H9 (cell line): Measurements from ENCODE around the gene SRSF2. TPM values are rescaled to one million over a fixed set of nuclear protein-coding genes. Genes with fewer than 3 reads are reported as not detected.

ENCODE experiments used
- DNase-seq: peaks from one replicate; pipeline ENCODE4 v3.0.0-alpha.2; 2017
- H2AFZ ChIP-seq: one replicate; pipeline ENCODE4 v1.6.1; 2013; ENCODE audit warnings: mild to moderate bottlenecking, low read length, control low read depth, moderate library complexity
- H2AK5ac ChIP-seq: 2 replicates; pipeline ENCODE4 v1.6.1; 2013; ENCODE audit warnings: low read length, control low read depth, mixed read lengths; ENCODE audit not compliant: insufficient read length
- H2BK120ac ChIP-seq: one replicate; pipeline ENCODE4 v1.6.1; 2013; ENCODE audit warnings: low read depth, mild to moderate bottlenecking, low read length, control low read depth, inconsistent platforms; ENCODE audit not compliant: poor library complexity, severe bottlenecking
- H2BK12ac ChIP-seq: 2 replicates; pipeline ENCODE4 v1.6.1; 2013; ENCODE audit warnings: low read length, control low read depth, mixed read lengths, low read depth; ENCODE audit not compliant: insufficient read length
- H2BK15ac ChIP-seq: 2 replicates; pipeline ENCODE4 v1.6.1; 2013; ENCODE audit warnings: low read depth, low read length, control low read depth
- H2BK20ac ChIP-seq: one replicate; pipeline ENCODE4 v1.6.1; 2013; ENCODE audit warnings: low read depth, mild to moderate bottlenecking, low read length, control low read depth, inconsistent platforms; ENCODE audit not compliant: poor library complexity, severe bottlenecking
- H2BK5ac ChIP-seq: 2 replicates; pipeline ENCODE4 v1.6.1; 2013; ENCODE audit warnings: low read length, control low read depth, mixed read lengths; ENCODE audit not compliant: insufficient read length
- H3K14ac ChIP-seq: 2 replicates; pipeline ENCODE4 v1.6.1; 2013; ENCODE audit warnings: low read length, control low read depth; ENCODE audit not compliant: insufficient read depth
- H3K18ac ChIP-seq: 2 replicates; pipeline ENCODE4 v1.6.1; 2013; ENCODE audit warnings: low read depth, mild to moderate bottlenecking, mixed read lengths, low read length, control low read depth; ENCODE audit not compliant: insufficient read length
- H3K23ac ChIP-seq: 2 replicates; pipeline ENCODE4 v1.6.1; 2013; ENCODE audit warnings: low read length, control low read depth, mixed read lengths, low read depth; ENCODE audit not compliant: insufficient read length
- H3K23me2 ChIP-seq: 2 replicates; pipeline ENCODE4 v1.6.1; 2013; ENCODE audit warnings: low read depth, mild to moderate bottlenecking, mixed read lengths, low read length, control low read depth; ENCODE audit not compliant: insufficient read length, poor library complexity, severe bottlenecking
- H3K27ac ChIP-seq: 2 replicates; pipeline ENCODE4 v1.5.1; 2013; ENCODE audit warnings: low read length, control low read depth, mixed read lengths, low read depth; ENCODE audit not compliant: insufficient read length
- H3K27me3 ChIP-seq: 2 replicates; pipeline ENCODE4 v1.6.1; 2013; ENCODE audit warnings: low read length, control low read depth, inconsistent platforms; ENCODE audit not compliant: insufficient read depth
- H3K4ac ChIP-seq: 2 replicates; pipeline ENCODE4 v1.6.1; 2013; ENCODE audit warnings: low read depth, mild to moderate bottlenecking, control low read depth, inconsistent platforms, low read length, moderate library complexity
- H3K4me1 ChIP-seq: 2 replicates; pipeline ENCODE4 v1.6.1; 2013; ENCODE audit warnings: low read length, control low read depth, inconsistent platforms; ENCODE audit not compliant: insufficient read depth
- H3K4me2 ChIP-seq: 2 replicates; pipeline ENCODE4 v1.6.1; 2013; ENCODE audit warnings: low read length, control low read depth, mixed read lengths; ENCODE audit not compliant: insufficient read length, insufficient read depth
- H3K56ac ChIP-seq: 2 replicates; pipeline ENCODE4 v1.6.1; 2013; ENCODE audit warnings: low read depth, mild to moderate bottlenecking, mixed read lengths, low read length, control low read depth; ENCODE audit not compliant: insufficient read length
- H3K79me1 ChIP-seq: 2 replicates; pipeline ENCODE4 v1.6.1; 2013; ENCODE audit warnings: low read depth, mild to moderate bottlenecking, moderate library complexity, low read length, control low read depth, inconsistent platforms; ENCODE audit not compliant: insufficient read depth, poor library complexity, severe bottlenecking
- H3K79me2 ChIP-seq: 2 replicates; pipeline ENCODE4 v1.6.1; 2013; ENCODE audit warnings: low read length, control low read depth, inconsistent platforms; ENCODE audit not compliant: insufficient read depth
- H3K9ac ChIP-seq: 2 replicates; pipeline ENCODE4 v1.6.1; 2013; ENCODE audit warnings: low read length, control low read depth, mixed read lengths; ENCODE audit not compliant: insufficient read length; ENCODE audit errors: extremely low read depth
- H3K9me3 ChIP-seq: one replicate; pipeline ENCODE4 v1.6.1; 2013; ENCODE audit warnings: low read depth, low read length, inconsistent platforms; ENCODE audit not compliant: control insufficient read depth
- H3T11ph ChIP-seq: one replicate; pipeline ENCODE4 v1.6.1; 2013; ENCODE audit warnings: mild to moderate bottlenecking, low read length, control low read depth, inconsistent platforms
- H4K20me1 ChIP-seq: one replicate; pipeline ENCODE4 v1.6.1; 2013; ENCODE audit not compliant: control insufficient read depth, insufficient read length, insufficient read depth
- H4K5ac ChIP-seq: 2 replicates; pipeline ENCODE4 v1.6.1; 2013; ENCODE audit warnings: low read depth, mild to moderate bottlenecking, mixed read lengths, low read length, control low read depth; ENCODE audit not compliant: insufficient read length
- H4K8ac ChIP-seq: replicated peaks from 2 replicates; pipeline ENCODE4 v1.6.1; 2013; ENCODE audit warnings: low read length, control low read depth, mixed read lengths, low read depth; ENCODE audit not compliant: insufficient read length
- H4K91ac ChIP-seq: 2 replicates; pipeline ENCODE4 v1.6.1; 2013; ENCODE audit warnings: low read depth, mild to moderate bottlenecking, moderate library complexity, mixed read lengths, low read length, control low read depth; ENCODE audit not compliant: insufficient read length
- H3K27ac Mint-ChIP-seq, 3 experiments: 2 replicates in 2 of 3; 3 replicates in 1 of 3; pipeline ENCODE4 v1.8.0; 2020 to 2021; ENCODE audit warnings: mixed read lengths in 3 of 3, mild to moderate bottlenecking in 1 of 3, moderate library complexity in 1 of 3
- H3K27me3 Mint-ChIP-seq: 2 replicates; pipeline ENCODE4 v1.8.0; 2021; ENCODE audit warnings: low read depth, mild to moderate bottlenecking, moderate library complexity, mixed read lengths
- H3K36me3 Mint-ChIP-seq, 3 experiments: 2 replicates in 2 of 3; 3 replicates in 1 of 3; pipeline ENCODE4 v1.8.0; 2020 to 2021; ENCODE audit warnings: low read depth in 3 of 3, mixed read lengths in 3 of 3; ENCODE audit not compliant: insufficient read depth in 1 of 3
- H3K4me1 Mint-ChIP-seq, 2 experiments: 2 replicates each; pipeline ENCODE4 v1.8.0; 2020; ENCODE audit warnings: mixed read lengths in 2 of 2
- H3K4me3 Mint-ChIP-seq, 2 experiments: 2 replicates in 1 of 2; 3 replicates in 1 of 2; pipeline ENCODE4 v1.8.0; 2020 to 2021; ENCODE audit warnings: mild to moderate bottlenecking in 2 of 2, mixed read lengths in 2 of 2, moderate library complexity in 1 of 2
- H3K9me3 Mint-ChIP-seq, 2 experiments: 2 replicates in 1 of 2; 3 replicates in 1 of 2; pipeline ENCODE4 v1.8.0; 2020; ENCODE audit warnings: mild to moderate bottlenecking in 2 of 2, mixed read lengths in 2 of 2, moderate library complexity in 1 of 2
- WGBS: extraction: QIAGEN DNeasy Blood & Tissue Kit; methylation state at CpG from one replicate; pipeline ENCODE4 v1.1.7; 2013; ENCODE audit warnings: missing lambda C conversion rate, low lambda C conversion rate, mixed read lengths; ENCODE audit not compliant: insufficient read length; ENCODE audit errors: extremely low coverage; 5-methylcytosine and 5-hydroxymethylcytosine counted together
- total RNA-seq: library from RNA; stranded (reverse); gene quantifications from 2 replicates; pipeline ENCODE4 v1.2.1, GENCODE V29; 2021
- TF ChIP-seq, protein P1 (sequence below): fragments of 200-600 bp; sonication (generic); conservative IDR thresholded peaks from 3 replicates; pipeline ENCODE4 v1.8.0; 2021; ENCODE audit warnings: antibody characterized with exemption, mild to moderate bottlenecking

The SRSF2 gene
- total RNA-seq, 1 experiment from 2014 or later = 578 TPM

DNA sequence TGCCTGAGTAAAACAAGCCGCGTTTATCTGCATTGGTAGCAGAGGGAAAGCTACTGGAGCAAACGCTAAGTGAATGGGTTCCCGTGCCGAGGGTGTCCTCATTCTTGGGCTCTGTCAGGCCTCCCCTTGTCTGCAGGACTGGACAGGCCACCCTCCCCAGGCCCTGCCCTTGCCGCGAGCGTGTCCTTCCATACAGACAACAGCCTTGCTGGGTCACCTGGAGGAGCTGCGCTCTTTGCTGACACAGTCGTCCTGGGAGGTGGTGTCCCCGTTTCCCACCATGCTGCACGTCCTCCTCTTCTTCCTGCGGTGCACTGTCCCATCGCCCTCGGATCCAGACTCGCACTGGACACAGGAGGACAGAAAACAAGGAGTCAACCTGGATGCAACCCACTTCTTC, 18.6 kb downstream of the SRSF2 start:
- no peak overlapping the region for H3K18ac ChIP-seq
- no peak overlapping the region for H2BK20ac ChIP-seq
- Mint-ChIP-seq H3K4me1 (peaks cover 0 to 3% of the 10 kb centered on the region in 2 experiments; a peak in 1 of 4 replicates), H3K36me3 (peaks cover 29 to 79% (median 77%) of the 10 kb centered on the region in 3 experiments; a peak in 6 of 7 replicates), H3K27ac (no peak overlapping the region; a peak in 1 of 7 replicates), H3K4me3 (no peak overlapping the region; a peak in 1 of 5 replicates), H3K9me3 (no peaks in the 10 kb centered on the region), H3K27me3 (no peaks in the 10 kb centered on the region)
- no peaks in the 10 kb centered on the region for H3K27me3 ChIP-seq
- no peaks in the 10 kb centered on the region for H3K79me1 ChIP-seq
- TF ChIP-seq, protein P1, sequence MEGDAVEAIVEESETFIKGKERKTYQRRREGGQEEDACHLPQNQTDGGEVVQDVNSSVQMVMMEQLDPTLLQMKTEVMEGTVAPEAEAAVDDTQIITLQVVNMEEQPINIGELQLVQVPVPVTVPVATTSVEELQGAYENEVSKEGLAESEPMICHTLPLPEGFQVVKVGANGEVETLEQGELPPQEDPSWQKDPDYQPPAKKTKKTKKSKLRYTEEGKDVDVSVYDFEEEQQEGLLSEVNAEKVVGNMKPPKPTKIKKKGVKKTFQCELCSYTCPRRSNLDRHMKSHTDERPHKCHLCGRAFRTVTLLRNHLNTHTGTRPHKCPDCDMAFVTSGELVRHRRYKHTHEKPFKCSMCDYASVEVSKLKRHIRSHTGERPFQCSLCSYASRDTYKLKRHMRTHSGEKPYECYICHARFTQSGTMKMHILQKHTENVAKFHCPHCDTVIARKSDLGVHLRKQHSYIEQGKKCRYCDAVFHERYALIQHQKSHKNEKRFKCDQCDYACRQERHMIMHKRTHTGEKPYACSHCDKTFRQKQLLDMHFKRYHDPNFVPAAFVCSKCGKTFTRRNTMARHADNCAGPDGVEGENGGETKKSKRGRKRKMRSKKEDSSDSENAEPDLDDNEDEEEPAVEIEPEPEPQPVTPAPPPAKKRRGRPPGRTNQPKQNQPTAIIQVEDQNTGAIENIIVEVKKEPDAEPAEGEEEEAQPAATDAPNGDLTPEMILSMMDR = no peak
- H3K4me1 ChIP-seq = no peaks in the 10 kb centered on the region
- no peaks in the 10 kb centered on the region for H3K79me2 ChIP-seq
- H4K20me1 ChIP-seq = no peaks in the 10 kb centered on the region
- no peak overlapping the region for H4K8ac ChIP-seq
- H2BK12ac ChIP-seq = no peak overlapping the region
- H3K56ac ChIP-seq = no peak overlapping the region
- H3K4me2 ChIP-seq = no peak overlapping the region
- DNase-seq = no peak
- H2AFZ ChIP-seq = no peak overlapping the region
- no peak overlapping the region for H3K9ac ChIP-seq
- no peak overlapping the region for H4K5ac ChIP-seq
- no peaks in the 10 kb centered on the region for H3K9me3 ChIP-seq
- H2BK5ac ChIP-seq = no peak overlapping the region
- no peak overlapping the region; the same call in 1 of the 2 replicates for H3K14ac ChIP-seq
- no peak overlapping the region for H2AK5ac ChIP-seq
- H4K91ac ChIP-seq = no peak overlapping the region
- H3K23ac ChIP-seq = no peak overlapping the region
- WGBS = no CpG with 5 or more reads among the region's 16 CpGs
- no peaks in the 10 kb centered on the region for H3K23me2 ChIP-seq
- H2BK120ac ChIP-seq = no peak overlapping the region
- no peak overlapping the region for H2BK15ac ChIP-seq
- H3K4ac ChIP-seq = no peak overlapping the region
- no peak overlapping the region for H3T11ph ChIP-seq
- H3K27ac ChIP-seq = no peak overlapping the region
